GM21529 (cell line): ENCODE data around the gene RARG.

Experiments
- ATAC-seq: cut with Tn5 transposase; IDR thresholded peaks from one replicate; pipeline ENCODE4 v1.9.1; 2021; ENCODE audit not compliant: unreplicated experiment

Gene RARG

DNA sequence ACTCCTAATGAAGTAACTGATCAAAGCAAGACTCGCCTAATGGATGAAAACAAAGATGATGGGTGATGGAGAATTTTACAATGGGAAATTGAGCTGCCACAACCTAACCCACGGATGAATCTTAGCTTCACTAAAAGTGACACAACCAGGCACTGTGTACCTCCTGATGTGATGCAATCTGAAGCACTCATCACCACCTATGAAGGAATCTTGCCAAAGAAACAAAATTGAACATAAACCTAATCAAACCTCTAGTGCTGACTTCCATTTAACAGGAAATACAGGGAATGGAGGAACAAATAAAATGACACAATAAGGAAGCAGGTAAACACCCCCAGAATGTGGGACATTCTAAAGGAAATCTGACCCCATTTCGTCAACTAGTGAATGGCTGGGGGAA is 13.3 kb upstream of the RARG start:
- ATAC-seq, result no peak

DNA sequence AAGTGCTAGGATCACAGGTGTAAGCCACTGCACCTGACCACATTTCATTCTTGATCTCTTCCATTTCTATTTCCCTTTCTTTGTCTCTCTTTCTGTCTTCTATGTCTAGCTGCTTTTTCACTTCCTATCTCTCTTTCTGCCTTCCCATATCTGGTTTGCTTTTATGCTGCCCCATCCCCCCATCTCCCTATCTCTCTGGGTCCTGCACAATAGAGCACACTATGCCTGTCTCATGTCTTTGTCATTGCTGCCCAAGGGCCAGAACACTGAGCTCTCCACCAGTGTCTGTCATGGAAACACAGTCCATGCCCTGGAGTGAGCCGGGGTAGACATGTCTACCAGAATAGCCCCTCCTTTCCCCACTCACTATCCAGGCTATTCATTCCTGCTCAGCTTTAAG is 12.3 kb upstream of the RARG start:
- ATAC-seq, result no peak

DNA sequence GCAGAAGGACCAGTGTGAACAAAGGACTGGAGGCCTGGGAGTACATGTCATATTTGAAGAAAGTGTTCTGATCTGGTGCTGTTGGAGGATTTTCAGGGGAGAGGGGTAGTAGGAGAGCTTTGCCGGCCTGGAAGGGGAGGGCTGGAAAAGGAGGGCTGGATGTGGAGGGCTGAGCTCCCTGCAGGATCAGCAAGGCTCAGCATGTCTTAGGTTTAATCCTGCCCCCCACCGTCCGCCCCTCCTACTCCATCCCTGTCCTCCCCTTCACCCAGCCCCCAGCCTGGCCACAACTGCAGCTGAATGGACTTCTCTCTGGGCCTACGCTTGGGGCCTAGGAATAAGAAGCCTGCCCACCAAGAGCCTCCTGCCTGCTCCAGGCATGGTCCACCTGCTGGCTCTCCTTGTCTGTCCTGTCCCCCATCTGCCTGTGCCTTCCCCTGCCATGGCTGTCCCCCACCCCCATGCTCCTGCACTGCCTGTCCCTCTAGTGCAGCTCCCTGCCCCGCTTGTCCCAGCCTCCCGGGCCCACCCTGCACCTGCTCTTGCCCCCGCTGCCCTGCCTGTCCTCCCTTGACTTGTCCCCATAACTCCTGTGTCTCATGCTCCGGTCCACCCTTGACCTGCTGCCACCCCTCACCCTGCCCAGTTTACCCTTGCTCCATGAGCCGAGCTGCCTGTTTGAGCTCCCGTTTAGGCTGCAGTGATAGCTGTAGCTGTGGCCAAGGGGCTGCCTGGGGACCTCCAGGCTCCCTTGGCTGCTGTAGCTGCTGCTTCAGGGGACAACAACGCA is 9.8 kb upstream of the RARG start:
- no peak for ATAC-seq

DNA sequence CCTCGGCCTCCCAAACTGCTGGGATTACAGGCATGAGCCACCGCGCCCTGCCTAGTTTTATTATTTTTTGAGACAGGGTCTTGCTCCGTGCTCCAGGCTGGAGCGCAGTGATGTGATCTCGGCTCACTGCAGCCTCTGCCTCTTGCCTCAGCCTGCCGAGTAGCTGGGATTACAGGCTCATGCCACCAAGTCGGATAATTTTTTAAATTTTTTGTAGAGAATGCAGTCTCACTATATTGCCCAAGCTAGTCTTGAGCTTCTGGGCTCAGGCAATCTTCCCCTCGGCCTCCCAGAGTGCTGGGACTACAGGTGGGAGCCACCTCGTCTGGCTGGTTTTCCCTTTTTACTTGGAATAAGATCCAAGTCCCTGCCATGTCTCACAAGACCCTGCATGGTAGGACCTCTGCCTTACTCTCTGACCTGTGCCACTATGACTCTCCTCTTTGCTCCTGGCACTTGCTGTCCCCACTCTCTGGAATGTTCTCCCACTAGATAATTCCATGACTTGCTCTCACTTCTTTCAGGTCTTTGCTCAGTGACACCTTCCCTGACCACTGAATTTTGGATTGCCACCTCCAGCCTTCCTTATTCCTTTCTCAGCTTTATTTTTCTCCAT is 7.7 kb upstream of the RARG start:
- no peak for ATAC-seq

DNA sequence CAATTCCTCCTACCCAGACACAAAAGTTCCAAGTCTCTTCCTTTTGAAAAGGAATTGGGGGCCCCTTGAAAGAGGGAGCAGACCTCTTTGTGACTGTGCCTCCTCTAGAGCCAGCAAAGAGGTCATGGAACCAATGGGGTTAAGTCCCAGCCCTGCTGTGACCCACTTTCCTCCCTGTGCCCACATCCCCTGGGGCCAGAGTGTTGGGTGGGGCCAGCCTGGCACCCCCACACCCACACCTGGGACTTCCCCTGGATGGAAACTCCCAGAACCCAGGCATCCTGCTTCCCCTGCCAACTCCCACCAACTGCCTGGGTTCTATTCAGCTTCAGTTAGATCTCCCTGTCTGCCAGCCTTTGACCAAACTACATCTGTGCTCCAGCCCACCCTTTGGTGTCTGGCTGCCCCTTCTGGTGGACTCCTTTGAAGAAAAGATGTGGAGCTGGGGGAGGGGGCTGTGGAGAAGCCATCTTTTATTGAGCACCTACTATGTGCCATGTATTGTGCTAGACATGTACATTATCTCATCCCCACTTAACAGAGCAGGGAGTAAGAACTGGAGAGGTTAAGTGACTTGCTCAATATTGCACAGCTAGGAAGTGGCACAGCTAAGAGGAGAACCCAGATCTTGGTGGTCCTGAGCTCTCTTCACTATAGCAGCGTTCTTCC is 4.6 kb upstream of the RARG start:
- no peak for ATAC-seq

DNA sequence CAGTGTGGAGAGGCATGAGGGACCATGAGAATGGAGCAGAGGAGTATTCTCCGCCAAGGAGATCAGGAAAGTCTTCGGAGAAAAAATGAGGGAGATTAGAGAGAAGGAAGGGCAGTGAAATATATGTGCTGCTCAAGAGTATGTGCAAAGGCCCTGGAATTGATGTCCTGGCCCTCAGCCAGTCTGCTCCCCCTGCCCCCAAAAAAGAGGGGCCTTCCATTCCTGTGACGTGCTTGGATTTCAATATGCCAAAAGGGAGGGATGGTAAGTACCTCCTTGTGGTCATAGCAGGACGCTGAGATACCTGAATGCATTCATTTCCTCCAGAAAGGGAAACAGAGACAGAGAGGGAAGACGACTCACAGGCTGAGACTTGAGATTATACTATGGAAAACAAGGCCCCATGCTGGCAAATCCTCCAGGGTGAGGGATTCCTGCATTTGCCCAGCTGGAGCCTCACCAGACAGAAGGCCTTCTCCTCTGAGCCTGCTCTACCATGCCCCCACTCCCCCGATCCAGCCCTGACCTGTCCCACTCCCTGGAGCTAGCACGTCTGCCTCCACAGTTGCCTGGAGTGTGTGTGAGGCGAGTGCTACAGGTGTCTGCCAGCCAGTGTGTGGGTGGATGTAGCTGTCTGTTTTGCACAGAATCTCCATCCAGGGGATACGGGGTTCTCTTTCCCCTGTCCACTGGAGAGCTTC is 3.9 kb upstream of the RARG start:
- ATAC-seq, result no peak

DNA sequence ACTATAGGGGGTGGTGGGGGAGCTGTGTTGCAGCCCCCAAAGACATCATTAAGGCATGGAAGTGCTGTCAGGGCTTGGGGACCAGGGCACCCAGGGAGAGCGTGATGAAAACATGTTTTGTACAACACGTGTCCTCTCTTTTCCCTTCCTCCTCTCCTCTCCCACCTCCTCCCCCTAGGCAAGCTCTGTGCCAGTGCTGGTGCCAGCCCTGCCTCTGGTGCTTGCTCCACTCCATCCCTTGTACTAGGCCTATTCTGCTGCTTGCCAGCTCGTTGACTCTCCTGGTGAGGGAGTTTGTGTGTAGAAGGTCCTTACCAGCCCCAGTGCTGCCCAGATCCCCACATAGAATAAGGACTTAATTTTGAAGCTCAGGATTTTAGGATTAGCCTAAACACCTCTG is 3.2 kb upstream of the RARG start:
- no peak for ATAC-seq

DNA sequence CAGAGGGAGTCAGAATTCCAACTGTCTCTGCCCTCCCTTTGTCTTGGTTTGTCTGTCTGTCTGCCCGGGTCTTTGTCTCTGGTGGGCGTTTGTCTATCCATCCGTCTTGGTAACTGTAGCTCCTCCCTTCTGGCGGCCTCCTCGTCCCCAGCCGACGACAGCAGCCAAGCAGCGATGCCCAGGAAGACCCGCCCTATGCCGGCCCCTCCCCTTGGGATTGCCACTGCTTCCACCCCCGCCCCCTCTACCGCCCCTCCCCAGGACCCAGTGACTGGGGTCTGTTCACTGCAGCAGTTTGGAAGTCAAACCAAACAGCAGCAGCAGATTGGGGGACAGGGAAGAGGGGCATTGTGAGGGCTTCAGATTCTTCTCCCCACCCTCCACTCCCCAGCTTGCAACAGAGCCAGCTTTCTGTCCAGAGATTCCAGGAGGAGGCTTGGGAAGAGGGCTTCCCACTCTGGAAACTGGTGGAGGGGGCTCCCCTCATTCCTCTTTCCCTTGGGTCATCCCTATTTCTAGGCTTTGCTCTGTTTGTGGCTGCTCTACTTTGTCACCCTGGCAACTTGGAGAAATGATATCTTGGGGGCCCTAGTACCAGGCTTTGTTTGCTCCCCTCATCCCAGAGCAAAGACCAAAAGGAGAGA is 2.4 kb upstream of the RARG start:
- ATAC-seq, result no peak

DNA sequence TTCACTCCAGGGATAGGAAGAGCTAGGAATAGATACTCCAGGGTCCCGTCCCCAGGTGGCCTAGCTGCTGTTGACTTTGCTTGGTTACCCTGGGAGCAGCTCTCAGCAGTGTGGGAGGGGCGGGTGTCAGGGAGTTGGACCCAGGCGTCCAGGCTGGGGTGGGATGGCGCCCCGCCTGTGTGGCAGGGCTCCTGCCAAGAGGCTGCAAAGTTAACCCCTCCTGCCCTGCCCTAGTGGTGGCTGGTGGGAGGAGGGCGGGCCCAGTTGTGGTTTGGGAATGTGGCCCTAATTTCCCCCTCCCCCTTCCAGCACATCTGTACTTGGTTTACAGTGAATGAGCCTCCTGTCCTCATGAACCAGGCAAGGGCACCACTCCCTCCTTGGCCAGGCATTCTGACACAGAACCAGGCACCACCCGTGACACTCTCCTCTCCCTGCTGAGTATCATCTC is 1.7 kb upstream of the RARG start:
- no peak for ATAC-seq

DNA sequence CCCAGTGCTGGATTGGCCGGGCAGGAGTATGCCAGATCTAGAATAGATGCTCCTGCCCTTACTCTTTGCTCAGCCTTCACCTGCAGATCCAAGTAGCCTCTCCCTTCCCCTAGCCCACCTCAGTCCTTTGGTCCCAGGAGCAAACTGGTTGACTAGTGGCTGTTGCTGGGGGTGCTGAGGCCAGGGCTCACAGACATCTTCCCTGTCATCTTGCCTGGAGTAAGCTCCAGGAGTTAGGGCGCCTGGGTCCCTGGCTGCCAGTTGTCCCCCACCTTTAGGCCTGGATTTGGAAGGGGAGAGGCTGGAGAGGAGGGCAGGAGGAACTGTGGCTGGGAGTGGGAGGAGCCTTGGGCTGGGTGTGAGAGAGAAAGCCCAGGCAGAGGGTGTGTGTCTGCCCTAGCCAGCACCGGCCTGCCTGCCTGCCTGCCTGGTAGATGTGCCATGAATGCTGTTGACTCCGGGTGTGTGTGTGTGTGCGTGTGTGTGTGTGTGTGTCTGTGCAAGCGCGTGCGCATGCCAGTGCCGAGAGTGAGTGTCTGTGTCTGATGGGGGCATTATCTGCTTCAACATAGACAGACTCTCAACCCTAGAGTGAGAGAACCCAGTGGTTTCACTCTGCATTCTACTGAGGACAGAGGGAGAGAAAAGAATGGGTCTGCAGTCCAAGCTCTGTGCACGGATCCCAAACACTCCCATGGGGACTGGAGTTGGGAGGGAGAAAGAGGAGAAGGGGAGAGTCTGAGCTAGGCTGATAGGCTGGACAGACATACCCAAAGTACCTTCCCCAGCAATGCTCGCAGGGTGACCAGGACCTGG is 845 bp upstream of the RARG start:
- ATAC-seq, result no peak

DNA sequence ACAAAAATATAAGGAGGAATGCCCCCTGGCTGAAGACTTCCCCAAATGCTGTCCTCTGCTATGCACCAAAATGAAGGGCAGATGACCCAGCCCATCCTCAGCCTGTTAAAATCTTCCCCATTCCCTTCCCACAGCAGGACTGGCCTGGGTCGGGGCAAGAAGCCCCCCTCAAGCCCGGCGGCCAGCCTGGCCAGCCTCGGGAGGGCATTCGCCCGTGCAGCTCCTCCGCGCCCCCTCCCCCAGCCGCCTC is 413 bp downstream of the RARG start:
- ATAC-seq, result no peak

DNA sequence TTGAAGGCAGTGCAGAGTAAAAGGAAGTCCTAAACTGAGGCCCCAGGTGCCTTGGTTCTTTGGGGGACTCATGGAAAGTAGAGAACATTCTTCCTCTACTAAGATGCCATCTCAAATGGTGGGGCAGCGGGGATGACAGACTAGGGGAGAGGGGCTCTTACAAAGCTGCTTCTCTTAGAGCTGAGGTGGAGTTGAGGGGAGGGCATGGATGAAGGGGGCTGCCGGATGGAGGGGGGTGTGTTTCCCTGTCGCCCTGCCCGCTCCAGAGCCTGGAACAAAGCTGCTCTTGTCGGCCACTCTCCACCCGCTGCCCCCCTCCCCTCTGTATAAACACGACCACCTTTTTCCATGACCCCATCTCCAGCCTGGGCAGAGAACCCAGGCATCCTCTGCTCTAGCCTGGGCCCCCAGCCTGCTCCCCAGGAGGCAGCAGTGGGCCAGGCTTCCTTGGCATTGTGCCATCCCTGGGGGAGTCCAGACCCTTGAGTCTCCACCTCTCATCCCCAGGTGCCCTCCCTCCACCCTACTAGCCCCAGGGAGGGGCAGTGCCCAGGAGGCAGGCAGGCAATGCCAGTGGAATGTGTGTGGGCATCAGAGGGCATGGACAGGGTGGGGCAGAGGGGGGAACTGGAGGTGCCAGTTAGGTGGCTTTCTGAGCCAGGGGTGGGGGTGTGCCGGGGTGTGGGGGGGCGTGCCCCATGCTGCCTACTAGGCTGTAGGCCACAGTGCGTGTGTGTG is 1.7 kb downstream of the RARG start:
- no peak for ATAC-seq

DNA sequence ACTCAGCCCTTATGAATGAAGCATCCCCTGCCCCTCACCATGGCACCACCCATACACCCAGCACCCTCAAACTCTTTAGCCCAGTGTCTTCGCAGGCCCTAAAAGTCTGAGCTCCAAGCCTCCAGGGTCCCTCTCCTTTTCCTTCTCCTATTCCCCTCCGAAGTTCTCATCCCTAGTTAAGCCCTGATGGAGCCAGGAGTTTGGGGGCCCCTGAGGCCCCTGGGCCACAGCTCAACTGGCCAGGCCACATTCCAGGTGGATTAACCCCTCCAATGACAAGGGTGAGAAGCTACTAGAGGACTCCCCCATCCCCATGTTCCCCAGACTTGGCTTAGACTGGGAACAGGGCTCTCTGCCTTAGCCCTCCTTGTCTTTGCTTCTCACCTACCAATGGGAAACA is 2.6 kb downstream of the RARG start:
- no peak for ATAC-seq

DNA sequence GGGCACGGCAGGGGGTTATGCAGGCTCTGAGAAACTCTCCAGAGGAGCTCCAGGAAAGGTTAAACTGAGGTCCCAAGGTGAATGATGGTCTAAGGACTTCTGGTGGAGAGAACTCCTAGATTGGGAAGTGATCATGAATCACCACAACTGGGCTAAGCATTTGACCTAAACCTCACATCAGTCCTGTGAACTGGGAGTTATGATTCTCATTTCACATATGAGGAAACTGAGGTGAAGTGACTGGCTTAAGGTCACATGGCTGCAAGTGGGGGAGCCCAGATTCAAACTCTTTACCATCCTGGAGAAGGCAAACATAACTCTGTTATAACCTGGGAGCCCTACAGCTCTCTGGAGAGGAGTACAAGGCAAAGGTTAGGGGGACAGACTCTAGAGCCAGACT is 4.2 kb downstream of the RARG start:
- no peak for ATAC-seq

DNA sequence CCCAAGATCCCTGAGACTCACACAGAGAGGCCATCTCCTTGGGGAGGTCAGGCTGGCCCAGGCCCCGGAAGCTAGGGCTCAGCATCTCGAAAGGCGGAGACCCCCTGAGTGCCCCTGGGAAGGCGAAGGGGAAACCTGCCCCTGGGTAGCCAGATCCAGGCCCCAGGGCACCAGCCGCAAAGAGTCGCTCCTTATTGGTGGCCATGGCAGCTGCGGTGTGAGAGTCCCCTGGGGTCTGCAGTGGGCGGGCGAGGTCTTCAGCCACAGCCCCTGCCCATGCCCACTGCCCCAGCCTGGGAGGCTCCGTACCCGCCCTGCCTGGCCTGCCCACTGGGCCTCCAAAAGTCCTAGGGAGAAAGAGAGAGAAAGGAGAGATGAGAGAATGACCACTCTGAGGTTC is 4.7 kb downstream of the RARG start:
- no peak for ATAC-seq

DNA sequence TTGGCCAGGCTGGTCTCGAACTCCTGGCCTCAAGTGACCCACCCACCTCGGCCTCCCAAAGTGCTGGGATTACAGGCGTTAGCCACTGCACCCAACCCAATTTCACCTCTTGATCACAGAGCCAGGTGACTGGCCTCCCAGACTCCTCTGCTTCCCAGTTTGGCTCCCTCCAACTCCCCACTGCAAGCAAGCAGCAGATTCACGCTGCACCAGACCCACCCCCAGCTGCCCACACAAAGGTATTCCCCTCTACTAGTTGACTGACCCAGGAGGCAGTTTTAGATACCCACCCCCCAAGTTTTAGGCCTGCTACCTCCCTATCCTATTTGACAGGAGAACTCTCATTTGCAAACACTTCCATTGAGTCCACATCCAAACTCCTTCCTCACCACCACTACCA is 5.2 kb downstream of the RARG start:
- no peak for ATAC-seq

DNA sequence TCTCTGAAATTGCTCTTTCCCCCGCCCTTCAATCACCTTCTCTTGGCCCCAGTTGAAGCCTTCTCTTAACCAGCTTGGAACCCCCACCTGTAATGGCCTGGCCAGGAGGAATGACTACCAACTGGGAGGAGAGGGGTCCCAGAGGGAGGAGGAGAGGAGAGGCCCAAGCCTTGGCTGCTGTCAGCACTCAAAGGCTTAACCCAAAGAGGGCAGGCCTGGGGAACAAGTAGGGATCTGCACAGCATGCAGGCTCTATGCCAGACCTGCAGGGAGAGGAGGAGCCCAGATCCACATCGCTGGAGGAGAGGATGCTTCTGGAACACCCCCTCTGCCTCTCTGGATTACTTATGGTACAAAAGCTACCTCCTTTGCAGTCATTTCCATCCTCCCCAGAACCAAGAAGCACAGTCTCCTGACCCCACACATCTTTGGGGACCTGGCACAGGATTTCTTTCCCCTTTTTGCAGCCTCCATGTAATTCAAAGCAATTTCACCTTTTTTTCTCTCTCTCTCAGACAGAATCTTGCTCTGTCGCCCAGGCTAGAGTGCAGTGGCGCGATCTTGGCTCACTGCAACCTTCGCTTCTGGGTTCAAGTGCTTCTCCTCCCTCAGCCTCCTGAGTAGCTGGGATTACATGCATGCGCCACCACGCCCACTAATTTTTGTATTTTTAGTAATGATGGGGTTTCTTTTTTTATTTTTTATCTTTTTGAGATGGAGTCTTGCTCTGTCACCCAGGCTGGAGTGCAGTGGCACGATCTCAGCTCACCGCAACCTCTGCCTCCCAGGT is 6.2 kb downstream of the RARG start:
- ATAC-seq, result no peak

DNA sequence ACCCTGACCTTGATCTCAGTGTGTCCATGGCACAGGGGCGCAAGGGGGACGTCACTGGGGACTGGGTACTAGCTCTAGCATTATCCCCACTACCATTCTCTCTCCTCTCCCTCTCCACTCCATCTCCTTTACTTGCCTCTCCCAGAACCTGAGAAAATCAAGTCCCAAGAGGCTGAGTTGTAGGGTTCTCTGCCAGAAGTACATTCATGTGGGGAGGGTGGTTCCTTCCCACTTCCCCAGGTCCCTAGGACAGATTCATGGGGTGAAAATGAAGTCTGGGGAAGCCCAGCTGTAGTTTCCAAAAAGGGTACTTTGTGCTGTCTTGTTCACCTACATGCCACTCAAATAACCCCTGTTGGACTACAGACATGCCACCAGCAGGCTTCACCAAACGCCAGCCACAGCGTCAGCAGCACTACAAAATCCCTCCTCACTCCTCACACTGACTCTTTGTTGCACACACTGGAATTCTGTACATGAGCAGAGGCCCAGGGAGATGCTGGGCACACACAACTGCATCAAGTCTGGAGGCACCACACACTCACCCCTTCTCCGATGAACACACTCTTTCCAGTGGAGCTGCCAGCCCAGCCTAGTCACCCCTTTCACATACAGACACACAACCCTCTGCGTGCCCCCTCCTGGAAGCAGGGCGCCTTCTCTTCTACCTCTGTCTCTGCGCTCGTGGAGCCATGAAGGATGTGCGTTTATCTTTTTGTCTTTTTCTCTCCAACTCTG is 6.9 kb downstream of the RARG start:
- no peak for ATAC-seq
